Measurements from ENCODE around the gene SACM1L. TPM values are rescaled to one million over a fixed set of nuclear protein-coding genes. Genes with fewer than 3 reads are reported as not detected.

Gene SACM1L
- total RNA-seq, 2 experiments from 2014 or later: 57.6 to 61.3 TPM

GRCh38 chr3:45711931-45712330 lies 22.7 kb downstream of the SACM1L start:
- no peak overlapping the region for H3K4me3 Mint-ChIP-seq

GRCh38 chr3:45712434-45713110 lies 23.4 kb downstream of the SACM1L start:
- Mint-ChIP-seq H3K9me3 (no peaks in the 10 kb centered on the region), H3K36me3 (ENCODE audit: low read depth) (peaks cover 57% of the 10 kb centered on the region), H3K27ac (peak overlapping the region; percentile 5), H3K4me3 (no peak overlapping the region), H3K27me3 (no peaks in the 10 kb centered on the region), H3K4me1 (peaks cover 7% of the 10 kb centered on the region)
- DNase-seq: no peak
- ChIA-PET POLR2A (no interaction called here), CTCF (interaction anchor here (0.6 kb wide), 1 partner anchor 1478 kb away, joined by 3 read pairs; no protein-coding TSS in a partner anchor)

More at GRCh38 chr3:45711931-45712330, 22.7 kb downstream of the SACM1L start:
- peaks cover 58% of the 10 kb centered on the region for H3K36me3 Mint-ChIP-seq (ENCODE audit: low read depth)
- H3K9me3 Mint-ChIP-seq: no peaks in the 10 kb centered on the region
- no peaks in the 10 kb centered on the region for H3K27me3 Mint-ChIP-seq
- H3K4me1 Mint-ChIP-seq: peaks cover 7% of the 10 kb centered on the region
- H3K27ac Mint-ChIP-seq: no peak overlapping the region
- ChIA-PET CTCF (no interaction called here), POLR2A (no interaction called here)
- no peak for DNase-seq

GRCh38 chr3:45715945-45716344 lies 26.7 kb downstream of the SACM1L start:
- DNase-seq: no peak
- POLR2A ChIA-PET: interaction anchor here (0.5 kb wide), 1 partner anchor 316 kb away, joined by 9 read pairs; no protein-coding TSS in a partner anchor
- peaks cover 53% of the 10 kb centered on the region for H3K36me3 Mint-ChIP-seq (ENCODE audit: low read depth)
- no peak overlapping the region for H3K27ac Mint-ChIP-seq
- no peaks in the 10 kb centered on the region for H3K27me3 Mint-ChIP-seq
- H3K4me1 Mint-ChIP-seq: peaks cover 6% of the 10 kb centered on the region
- CTCF ChIA-PET: interaction anchor here (0.7 to 1.5 kb wide), 4 partner anchors 12 to 49 kb away, joined by 3 to 7 read pairs (median 4); no protein-coding TSS in a partner anchor
- H3K9me3 Mint-ChIP-seq: no peaks in the 10 kb centered on the region
- H3K4me3 Mint-ChIP-seq: no peak overlapping the region

GRCh38 chr3:45716790-45717336 lies 27.7 kb downstream of the SACM1L start:
- no peaks in the 10 kb centered on the region for H3K27me3 Mint-ChIP-seq

GRCh38 chr3:45719655-45720487 lies 30.7 kb downstream of the SACM1L start:
- ChIA-PET CTCF (interaction anchor here (0.8 kb wide), 1 partner anchor 8 kb away, joined by 3 read pairs; no protein-coding TSS in a partner anchor), POLR2A (no interaction called here)
- H3K27me3 Mint-ChIP-seq: no peaks in the 10 kb centered on the region

More at GRCh38 chr3:45716790-45717336, 27.7 kb downstream of the SACM1L start:
- Mint-ChIP-seq H3K9me3 (no peaks in the 10 kb centered on the region), H3K36me3 (ENCODE audit: low read depth) (peaks cover 51% of the 10 kb centered on the region), H3K4me3 (no peak overlapping the region), H3K27ac (no peak overlapping the region), H3K4me1 (peaks cover 4% of the 10 kb centered on the region)
- no peak for DNase-seq
- POLR2A ChIA-PET: no interaction called here
- CTCF ChIA-PET: no interaction called here

GRCh38 chr3:45724911-45725310 lies 35.7 kb downstream of the SACM1L start:
- POLR2A ChIA-PET: no interaction called here

More at GRCh38 chr3:45719655-45720487, 30.7 kb downstream of the SACM1L start:
- no peaks in the 10 kb centered on the region for H3K9me3 Mint-ChIP-seq
- DNase-seq: no peak
- peaks cover 3% of the 10 kb centered on the region for H3K4me1 Mint-ChIP-seq
- no peak overlapping the region for H3K4me3 Mint-ChIP-seq
- peaks cover 60% of the 10 kb centered on the region for H3K36me3 Mint-ChIP-seq (ENCODE audit: low read depth)
- no peak overlapping the region for H3K27ac Mint-ChIP-seq

GRCh38 chr3:45729614-45730013 lies 40.4 kb downstream of the SACM1L start:
- Mint-ChIP-seq H3K9me3 (no peaks in the 10 kb centered on the region), H3K4me1 (peaks cover 3% of the 10 kb centered on the region), H3K27ac (peak overlapping the region; percentile 50), H3K27me3 (no peaks in the 10 kb centered on the region), H3K4me3 (no peak overlapping the region), H3K36me3 (ENCODE audit: low read depth) (peaks cover 64% of the 10 kb centered on the region)
- ChIA-PET POLR2A (no interaction called here), CTCF (no interaction called here)
- no peak for DNase-seq

More at GRCh38 chr3:45724911-45725310, 35.7 kb downstream of the SACM1L start:
- peaks cover 2% of the 10 kb centered on the region for H3K4me1 Mint-ChIP-seq
- CTCF ChIA-PET: interaction anchor here (1.1 kb wide), 1 partner anchor 255 kb away, joined by 3 read pairs; no protein-coding TSS in a partner anchor
- no peak overlapping the region for H3K4me3 Mint-ChIP-seq
- no peak overlapping the region for H3K27ac Mint-ChIP-seq
- no peaks in the 10 kb centered on the region for H3K9me3 Mint-ChIP-seq
- H3K27me3 Mint-ChIP-seq: no peaks in the 10 kb centered on the region
- no peak for DNase-seq
- peaks cover 64% of the 10 kb centered on the region for H3K36me3 Mint-ChIP-seq (ENCODE audit: low read depth)

GRCh38 chr3:45730409-45731154 lies 41.4 kb downstream of the SACM1L start:
- POLR2A ChIA-PET: no interaction called here

GRCh38 chr3:45736707-45737106 lies 47.5 kb downstream of the SACM1L start:
- Mint-ChIP-seq H3K4me1 (peaks cover 13% of the 10 kb centered on the region), H3K9me3 (no peaks in the 10 kb centered on the region)
- POLR2A ChIA-PET: no interaction called here

More at GRCh38 chr3:45730409-45731154, 41.4 kb downstream of the SACM1L start:
- CTCF ChIA-PET: interaction anchor here (0.5 to 2.2 kb wide), 2 partner anchors 17 to 912 kb away, joined by 3 to 5 read pairs; no protein-coding TSS in a partner anchor
- H3K4me3 Mint-ChIP-seq: no peak overlapping the region
- H3K4me1 Mint-ChIP-seq: peaks cover 3% of the 10 kb centered on the region
- DNase-seq: no peak
- H3K27me3 Mint-ChIP-seq: no peaks in the 10 kb centered on the region
- peaks cover 65% of the 10 kb centered on the region for H3K36me3 Mint-ChIP-seq (ENCODE audit: low read depth)
- no peak overlapping the region for H3K27ac Mint-ChIP-seq
- H3K9me3 Mint-ChIP-seq: no peaks in the 10 kb centered on the region

GRCh38 chr3:45737234-45737633 lies 48.0 kb downstream of the SACM1L start:
- Mint-ChIP-seq H3K4me3 (no peak overlapping the region), H3K27me3 (no peaks in the 10 kb centered on the region), H3K27ac (no peak overlapping the region), H3K36me3 (ENCODE audit: low read depth) (peaks cover 79% of the 10 kb centered on the region), H3K9me3 (no peaks in the 10 kb centered on the region), H3K4me1 (peaks cover 18% of the 10 kb centered on the region)
- POLR2A ChIA-PET: no interaction called here
- no peak for DNase-seq
- CTCF ChIA-PET: no interaction called here

More at GRCh38 chr3:45736707-45737106, 47.5 kb downstream of the SACM1L start:
- H3K27ac Mint-ChIP-seq: no peak overlapping the region
- peaks cover 77% of the 10 kb centered on the region for H3K36me3 Mint-ChIP-seq (ENCODE audit: low read depth)
- H3K27me3 Mint-ChIP-seq: no peaks in the 10 kb centered on the region
- CTCF ChIA-PET: no interaction called here
- no peak for DNase-seq
- H3K4me3 Mint-ChIP-seq: no peak overlapping the region

GRCh38 chr3:45739991-45740390 lies 50.8 kb downstream of the SACM1L start:
- H3K27ac Mint-ChIP-seq: no peak overlapping the region
- no peaks in the 10 kb centered on the region for H3K27me3 Mint-ChIP-seq
- H3K9me3 Mint-ChIP-seq: no peaks in the 10 kb centered on the region
- H3K4me3 Mint-ChIP-seq: no peak overlapping the region
- CTCF ChIA-PET: no interaction called here
- DNase-seq: no peak
- POLR2A ChIA-PET: no interaction called here
- peaks cover 76% of the 10 kb centered on the region for H3K36me3 Mint-ChIP-seq (ENCODE audit: low read depth)
- H3K4me1 Mint-ChIP-seq: peaks cover 21% of the 10 kb centered on the region

GRCh38 chr3:45741247-45741646 lies 52.1 kb downstream of the SACM1L start:
- H3K36me3 Mint-ChIP-seq (ENCODE audit: low read depth): peaks cover 74% of the 10 kb centered on the region
- peaks cover 21% of the 10 kb centered on the region for H3K4me1 Mint-ChIP-seq
- peak overlapping the region; percentile 76 for H3K27ac Mint-ChIP-seq
- H3K27me3 Mint-ChIP-seq: no peaks in the 10 kb centered on the region
- no peak for DNase-seq
- ChIA-PET POLR2A (no interaction called here), CTCF (no interaction called here)
- H3K9me3 Mint-ChIP-seq: no peaks in the 10 kb centered on the region
- H3K4me3 Mint-ChIP-seq: no peak overlapping the region
